ENCODE measurements around the gene DLG2. TPM values are rescaled to one million over a fixed set of nuclear protein-coding genes. Genes with fewer than 3 reads are reported as not detected.

DLG2 gene
- total RNA-seq, 1 donor: 1.3 TPM

DNA sequence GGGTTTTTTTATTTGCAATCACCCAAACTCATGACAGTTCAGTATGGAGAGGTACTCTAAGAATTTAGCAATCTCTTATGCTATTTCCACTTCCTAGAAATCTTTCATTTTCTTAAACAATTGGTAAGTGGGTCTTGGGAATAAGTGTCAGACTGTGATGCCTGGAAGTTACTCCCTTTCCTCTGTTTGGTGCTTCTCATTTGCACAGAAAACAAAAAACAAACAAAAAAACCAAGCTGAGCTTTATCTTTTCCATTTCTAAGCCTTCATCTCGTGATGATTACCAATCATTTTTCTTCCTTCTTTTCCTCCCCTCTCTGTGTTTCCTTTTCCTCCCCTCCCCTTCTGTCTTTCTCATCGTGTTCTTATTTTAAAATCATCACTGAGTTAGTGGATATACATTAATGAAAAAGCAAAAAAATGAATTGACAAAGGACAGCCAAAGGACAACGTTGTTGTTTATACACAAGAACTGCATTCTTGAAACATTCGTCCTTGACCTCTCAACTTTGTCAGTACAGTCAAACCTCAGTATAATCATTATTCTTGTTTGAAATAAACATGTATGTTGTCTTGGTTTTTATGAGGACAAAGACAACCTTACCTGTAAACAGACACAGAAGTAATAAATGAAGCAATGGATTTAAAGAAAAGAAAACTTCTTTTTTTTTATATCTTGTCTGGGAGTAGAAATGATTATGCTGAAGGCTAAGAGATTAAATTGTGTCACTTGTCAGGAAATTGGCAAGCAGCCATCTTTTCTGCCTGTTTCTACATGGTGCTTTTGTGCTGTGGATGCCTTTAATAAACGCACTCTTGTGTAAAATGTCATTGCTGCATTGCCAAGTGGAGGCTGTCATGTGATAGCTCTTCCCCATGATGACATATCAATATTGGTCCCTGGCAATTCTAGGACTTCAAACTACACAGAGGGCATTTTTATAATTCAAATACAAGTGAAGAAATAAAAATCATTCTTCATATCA is 1537.8 kb downstream of the DLG2 start:
- TF ChIP-seq, protein P1, sequence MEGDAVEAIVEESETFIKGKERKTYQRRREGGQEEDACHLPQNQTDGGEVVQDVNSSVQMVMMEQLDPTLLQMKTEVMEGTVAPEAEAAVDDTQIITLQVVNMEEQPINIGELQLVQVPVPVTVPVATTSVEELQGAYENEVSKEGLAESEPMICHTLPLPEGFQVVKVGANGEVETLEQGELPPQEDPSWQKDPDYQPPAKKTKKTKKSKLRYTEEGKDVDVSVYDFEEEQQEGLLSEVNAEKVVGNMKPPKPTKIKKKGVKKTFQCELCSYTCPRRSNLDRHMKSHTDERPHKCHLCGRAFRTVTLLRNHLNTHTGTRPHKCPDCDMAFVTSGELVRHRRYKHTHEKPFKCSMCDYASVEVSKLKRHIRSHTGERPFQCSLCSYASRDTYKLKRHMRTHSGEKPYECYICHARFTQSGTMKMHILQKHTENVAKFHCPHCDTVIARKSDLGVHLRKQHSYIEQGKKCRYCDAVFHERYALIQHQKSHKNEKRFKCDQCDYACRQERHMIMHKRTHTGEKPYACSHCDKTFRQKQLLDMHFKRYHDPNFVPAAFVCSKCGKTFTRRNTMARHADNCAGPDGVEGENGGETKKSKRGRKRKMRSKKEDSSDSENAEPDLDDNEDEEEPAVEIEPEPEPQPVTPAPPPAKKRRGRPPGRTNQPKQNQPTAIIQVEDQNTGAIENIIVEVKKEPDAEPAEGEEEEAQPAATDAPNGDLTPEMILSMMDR (IDR thresholded peaks at IDR 0.05; ENCODE audit: insufficient read depth, low read depth, low read length): no peak
- no peak overlapping the region for H3K4me3 ChIP-seq (ENCODE audit: low read depth, low read length)
- no peak for DNase-seq (ENCODE audit: low read depth)

DNA sequence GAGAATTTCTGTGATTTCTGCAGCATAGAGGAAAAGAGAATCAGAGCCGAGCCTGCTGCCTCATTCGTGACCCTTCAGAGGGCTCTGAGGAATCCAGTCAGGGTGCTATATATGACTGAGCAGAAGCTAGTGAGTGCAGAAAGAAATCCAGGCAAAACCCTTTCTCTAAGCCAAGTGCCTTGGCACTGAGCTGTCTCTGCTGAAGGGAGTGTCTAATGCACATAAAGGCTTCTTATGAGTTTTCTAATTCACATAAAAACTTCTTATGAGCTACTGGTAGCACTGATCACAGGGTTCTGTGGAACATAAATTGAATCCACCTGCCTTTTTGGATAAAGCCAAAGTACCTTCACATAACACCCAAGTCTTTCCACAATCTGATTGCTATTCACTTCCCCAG is 1555.3 kb downstream of the DLG2 start:
- TF ChIP-seq, protein P1 (IDR thresholded peaks at IDR 0.05; ENCODE audit: insufficient read depth, low read depth, low read length): no peak
- no peak overlapping the region for H3K4me3 ChIP-seq (ENCODE audit: low read depth, low read length)
- no peak for DNase-seq (ENCODE audit: low read depth)

DNA sequence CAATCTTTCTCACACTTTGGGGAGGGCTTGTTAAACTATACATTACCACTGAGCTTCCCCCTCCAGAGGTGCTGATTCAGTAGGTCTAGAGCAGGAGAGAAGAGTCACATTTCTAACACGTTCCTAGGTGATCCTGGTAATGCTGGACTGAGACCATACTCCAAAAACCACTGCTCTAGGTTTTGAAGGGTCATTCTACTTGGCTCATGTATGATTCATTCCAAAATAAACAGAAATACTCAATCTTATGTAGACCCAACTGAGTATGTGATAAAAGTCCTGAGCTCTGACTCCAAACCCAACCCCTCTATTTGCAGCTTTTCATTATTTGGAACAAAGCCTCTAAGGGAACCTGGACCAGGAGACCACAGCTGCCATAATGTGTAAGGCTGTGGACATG is 1558.1 kb downstream of the DLG2 start:
- no peak overlapping the region for H3K4me3 ChIP-seq (ENCODE audit: low read depth, low read length)
- TF ChIP-seq, protein P1 (IDR thresholded peaks at IDR 0.05; ENCODE audit: insufficient read depth, low read depth, low read length): no peak
- DNase-seq (ENCODE audit: low read depth): no peak

DNA sequence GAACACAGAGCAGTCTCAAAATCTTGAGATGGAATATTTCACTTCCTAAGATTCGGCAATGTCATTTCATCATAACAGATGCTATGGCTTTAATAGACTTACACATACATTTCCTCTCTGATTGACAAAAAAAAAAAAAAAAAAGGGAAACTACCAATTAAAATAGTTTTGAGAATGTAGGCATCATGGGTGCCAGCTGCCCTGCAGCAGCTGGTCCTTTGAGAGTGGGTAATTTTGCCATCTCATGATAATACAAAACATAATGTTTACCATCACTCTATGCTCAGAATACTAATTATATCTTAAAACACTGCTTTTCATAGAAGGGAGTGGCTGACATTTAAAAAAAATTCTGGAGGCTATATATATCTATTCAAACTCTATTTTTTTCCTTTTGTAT is 1565.4 kb downstream of the DLG2 start:
- no peak for DNase-seq (ENCODE audit: low read depth)
- H3K4me3 ChIP-seq (ENCODE audit: low read depth, low read length): no peak overlapping the region
- TF ChIP-seq, protein P1 (IDR thresholded peaks at IDR 0.05; ENCODE audit: insufficient read depth, low read depth, low read length): no peak

DNA sequence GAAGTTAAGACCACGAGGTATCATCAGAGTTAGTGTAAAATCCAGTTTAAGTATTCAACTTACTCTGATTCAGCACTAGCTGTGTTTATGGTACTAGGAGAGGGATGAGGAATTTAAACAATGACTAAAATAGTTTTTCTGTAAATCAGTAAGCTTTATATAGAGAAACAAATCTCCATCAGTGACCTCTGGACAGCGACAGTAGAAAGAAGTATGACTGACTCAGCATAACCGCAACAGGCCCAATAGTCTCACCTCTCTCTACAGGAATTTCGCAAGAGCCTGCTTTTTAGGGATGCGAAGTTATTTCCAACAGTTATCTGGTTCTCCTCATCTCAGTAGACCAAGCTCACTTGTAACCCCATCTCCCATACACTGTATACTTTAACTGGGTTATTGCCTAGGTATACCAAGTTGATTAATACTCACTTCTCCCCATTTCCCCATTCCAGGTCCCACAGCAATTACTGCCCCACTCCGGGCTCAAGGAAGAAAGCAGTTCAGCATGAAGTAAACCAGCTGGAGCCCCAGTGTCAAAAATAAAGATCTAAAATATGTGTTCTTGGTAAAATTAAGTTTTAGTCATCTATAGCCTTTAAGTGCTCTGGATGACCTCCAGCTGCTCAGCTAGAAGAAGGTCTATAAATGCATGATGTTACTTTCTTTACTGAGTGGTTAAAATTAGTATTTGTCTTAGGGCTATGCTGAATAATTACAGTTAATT is 1570.3 kb downstream of the DLG2 start:
- TF ChIP-seq, protein P1 (IDR thresholded peaks at IDR 0.05; ENCODE audit: insufficient read depth, low read depth, low read length): no peak
- DNase-seq (ENCODE audit: low read depth): no peak
- no peak overlapping the region for H3K4me3 ChIP-seq (ENCODE audit: low read depth, low read length)

DNA sequence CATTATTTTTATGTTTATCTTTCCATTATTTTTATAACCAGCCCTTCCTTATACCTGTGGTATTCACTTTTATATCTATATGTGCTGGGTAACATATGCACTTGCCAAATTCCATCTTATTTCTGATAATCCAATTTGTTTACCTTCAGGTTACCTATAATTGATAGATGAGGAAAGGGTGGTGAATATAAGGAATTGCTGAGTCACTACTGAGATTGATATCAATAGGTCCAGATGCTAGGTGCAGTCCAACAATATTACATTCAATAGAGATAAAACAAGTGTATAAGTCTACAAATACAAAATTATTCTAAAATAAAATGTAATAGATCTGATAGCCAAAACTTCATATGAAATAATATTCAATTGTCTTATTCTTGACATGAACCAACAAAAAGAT is 1582.0 kb downstream of the DLG2 start:
- TF ChIP-seq, protein P1 (IDR thresholded peaks at IDR 0.05; ENCODE audit: insufficient read depth, low read depth, low read length): no peak
- no peak overlapping the region for H3K4me3 ChIP-seq (ENCODE audit: low read depth, low read length)
- no peak for DNase-seq (ENCODE audit: low read depth)
